ENCODE data around the gene XIAP.

XIAP gene

GRCh38 chrX:123961268-123962005 is 101.6 kb downstream of the XIAP start, which contains the start of gene STAG2:
STAG2 (plus strand) TSS chrX:123961706; CDS start chrX:124022628, 60,922 bp downstream.
- FAIRE-seq (peak; percentile 87), DNase-seq (ENCODE audit: insufficient read length, low spot score) (peak; percentile 33)
- TF ChIP-seq POLR2A (IDR thresholded peaks at IDR 0.05; ENCODE audit: low read depth, low read length): no peak

- DNase-seq (ENCODE audit: insufficient read length, low spot score) (no peak), FAIRE-seq (no peak)
- TF ChIP-seq POLR2A (IDR thresholded peaks at IDR 0.05; ENCODE audit: low read depth, low read length): no peak
Observed at GRCh38 chrX:123962006-123962467, 102.2 kb downstream of the XIAP start.

GRCh38 chrX:123962794-123963373 is 103.0 kb downstream of the XIAP start:
- TF ChIP-seq POLR2A (IDR thresholded peaks at IDR 0.05; ENCODE audit: low read depth, low read length): 0 out of 2 replicates have a peak, but pooled peaks have one; percentile 39
- FAIRE-seq (peak; percentile 90), DNase-seq (ENCODE audit: insufficient read length, low spot score) (peak; percentile 42)
